NCI-H2227 (cell line): ENCODE results near the gene MYH15.
A peak's percentile ranks its signal among the peaks of the same experiment; 100 is the strongest.

ENCODE experiments used
- DNase-seq: peaks from one replicate; lab custom pipeline; 2025; ENCODE audit not compliant: unreplicated experiment; lab: John Stamatoyannopoulos, UW

Gene MYH15

GRCh38 chr3:108416111-108416869 lies 94.1 kb downstream of the MYH15 start:
- DNase-seq, result no peak

GRCh38 chr3:108415661-108416060 lies 94.7 kb downstream of the MYH15 start:
- no peak for DNase-seq

GRCh38 chr3:108414007-108414406 lies 96.4 kb downstream of the MYH15 start:
- no peak for DNase-seq

GRCh38 chr3:108412121-108412750 lies 98.2 kb downstream of the MYH15 start:
- no peak for DNase-seq

GRCh38 chr3:108410531-108410984 lies 99.8 kb downstream of the MYH15 start:
- DNase-seq, result no peak

- DNase-seq, result no peak
Measured at GRCh38 chr3:108409800-108410178, 100.6 kb downstream of the MYH15 start.

- DNase-seq, result no peak
Measured at GRCh38 chr3:108408883-108409799, 101.3 kb downstream of the MYH15 start.

- no peak for DNase-seq
Measured at GRCh38 chr3:108407886-108408285, 102.5 kb downstream of the MYH15 start.

- DNase-seq, result peak; percentile 50
Measured at GRCh38 chr3:108406661-108407206, 103.7 kb downstream of the MYH15 start.

- no peak for DNase-seq
Measured at GRCh38 chr3:108406063-108406660, 104.2 kb downstream of the MYH15 start.

GRCh38 chr3:108404368-108404767 lies 106.0 kb downstream of the MYH15 start:
- DNase-seq, result no peak

GRCh38 chr3:108403686-108404345 lies 106.6 kb downstream of the MYH15 start:
- no peak for DNase-seq

- no peak for DNase-seq
Measured at GRCh38 chr3:108403198-108403597, 107.2 kb downstream of the MYH15 start.

GRCh38 chr3:108401836-108402235 lies 108.6 kb downstream of the MYH15 start:
- DNase-seq, result no peak

- no peak for DNase-seq
Measured at GRCh38 chr3:108398510-108398909, 111.9 kb downstream of the MYH15 start.

GRCh38 chr3:108396336-108396735 lies 114.1 kb downstream of the MYH15 start:
- no peak for DNase-seq

- DNase-seq, result no peak
Measured at GRCh38 chr3:108394563-108394962, 115.8 kb downstream of the MYH15 start.

- no peak for DNase-seq
Measured at GRCh38 chr3:108394016-108394415, 116.4 kb downstream of the MYH15 start.

GRCh38 chr3:108393128-108393900 lies 117.1 kb downstream of the MYH15 start:
- DNase-seq, result no peak
